OCI-LY3 (cell line): Measurements from ENCODE around the gene CERS3.
"Not testable (repeated sequence)": the region's sequence is repeated elsewhere in the genome, so short reads cannot be mapped to it uniquely, and the experiment has no call there.

Experiments
- H2AFZ ChIP-seq: fragments of 200-600, 300-600 bp; shearing (Covaris generic); 2 replicates; pipeline ENCODE4 v1.6.0; 2014; ENCODE audit warnings: antibody characterized with exemption, low read depth, low read length
- H3K27ac ChIP-seq: fragments of 200-600, 300-600 bp; sonication (generic); 2 replicates; pipeline ENCODE4 v1.5.1; 2014; ENCODE audit warnings: mild to moderate bottlenecking, low read length, moderate library complexity, mixed read lengths
- H3K27me3 ChIP-seq: fragments of 200-600, 300-600 bp; sonication (generic); 2 replicates; pipeline ENCODE4 v1.6.1; 2014; ENCODE audit warnings: low read depth, low read length, mixed read lengths
- H3K36me3 ChIP-seq: fragments of 200-600, 300-600 bp; sonication (generic); replicated peaks from 2 replicates; pipeline ENCODE3; 2014; ENCODE audit warnings: low read depth, low read length, mixed read lengths
- H3K4me1 ChIP-seq: fragments of 300-600, 200-600 bp; sonication (generic); 2 replicates; pipeline ENCODE4 v1.6.1; 2014; ENCODE audit warnings: low read length, mixed read lengths
- H3K4me2 ChIP-seq: fragments of 200-600, 300-600 bp; sonication (generic); 2 replicates; pipeline ENCODE4 v1.6.1; 2014; ENCODE audit warnings: low read length, mixed read lengths
- H3K4me3 ChIP-seq: fragments of 300-600, 200-600 bp; sonication (generic); 2 replicates; pipeline ENCODE4 v1.5.1; 2014; ENCODE audit warnings: antibody characterized with exemption, mild to moderate bottlenecking, low read length, moderate library complexity
- H3K79me2 ChIP-seq: fragments of 300-600, 200-600 bp; shearing (Covaris generic); 2 replicates; pipeline ENCODE4 v1.6.1; 2014; ENCODE audit warnings: mild to moderate bottlenecking, low read length, mixed read lengths
- H3K9ac ChIP-seq: fragments of 300-600, 200-600 bp; shearing (Covaris generic); 2 replicates; pipeline ENCODE4 v1.6.0; 2014; ENCODE audit warnings: mild to moderate bottlenecking, low read length, moderate library complexity
- H3K9me3 ChIP-seq: fragments of 200-600, 300-600 bp; shearing (Covaris generic); 2 replicates; pipeline ENCODE4 v1.6.1; 2014; ENCODE audit warnings: low read length, mixed read lengths; ENCODE audit not compliant: insufficient read depth
- H4K20me1 ChIP-seq: fragments of 200-600, 300-600 bp; sonication (generic); 2 replicates; pipeline ENCODE4 v1.6.1; 2016; ENCODE audit warnings: low read length, mixed read lengths; ENCODE audit not compliant: insufficient read depth
- CTCF ChIP-seq: fragments of 200-600, 300-600 bp; sonication (generic); IDR thresholded peaks from 2 replicates; pipeline ENCODE4 v1.5.1; 2014; ENCODE audit warnings: antibody characterized with exemption, low read length, low read depth
- EZH2phosphoT487 ChIP-seq: fragments of 200-600 bp; shearing (Covaris generic); IDR thresholded peaks from 2 replicates; pipeline ENCODE4 v1.6.1; 2018; ENCODE audit warnings: antibody characterized with exemption, mixed run types, low read depth

The CERS3 gene

GRCh38 chr15:100457201-100457600 is 71.5 kb downstream of the CERS3 start:
- Histone ChIP-seq H3K36me3 (no peaks in the 10 kb centered on the region), H4K20me1 (no peaks in the 10 kb centered on the region), H3K4me2 (no peak overlapping the region), H3K27ac (no peak overlapping the region), H3K79me2 (no peaks in the 10 kb centered on the region), H3K9me3 (no peaks in the 10 kb centered on the region), H3K4me3 (no peak overlapping the region), H3K27me3 (no peaks in the 10 kb centered on the region), H3K9ac (no peak overlapping the region), H3K4me1 (peaks cover 18% of the 10 kb centered on the region), H2AFZ (no peak overlapping the region)
- TF ChIP-seq CTCF = no peak
- TF ChIP-seq EZH2phosphoT487 = no peak

- Histone ChIP-seq H3K4me2 (no peak overlapping the region), H3K36me3 (no peaks in the 10 kb centered on the region)
- TF ChIP-seq EZH2phosphoT487 = no peak
- TF ChIP-seq CTCF = no peak
Observed at GRCh38 chr15:100454148-100454547, 74.6 kb downstream of the CERS3 start.

GRCh38 chr15:100448481-100448880 is 80.3 kb downstream of the CERS3 start:
- Histone ChIP-seq H3K27me3 (no peaks in the 10 kb centered on the region), H3K9ac (no peak overlapping the region), H3K27ac (no peak overlapping the region), H3K4me2 (no peak overlapping the region), H2AFZ (no peak overlapping the region), H3K4me3 (no peak overlapping the region), H3K36me3 (no peaks in the 10 kb centered on the region), H3K79me2 (no peaks in the 10 kb centered on the region), H4K20me1 (no peaks in the 10 kb centered on the region), H3K4me1 (no peaks in the 10 kb centered on the region), H3K9me3 (no peaks in the 10 kb centered on the region)
- no peak for TF ChIP-seq CTCF
- no peak for TF ChIP-seq EZH2phosphoT487

More at GRCh38 chr15:100454148-100454547, 74.6 kb downstream of the CERS3 start:
- Histone ChIP-seq H3K4me3 (no peak overlapping the region), H4K20me1 (no peaks in the 10 kb centered on the region), H3K27me3 (no peaks in the 10 kb centered on the region), H3K79me2 (no peaks in the 10 kb centered on the region), H3K9ac (no peak overlapping the region), H3K4me1 (no peaks in the 10 kb centered on the region), H3K27ac (no peak overlapping the region), H3K9me3 (no peaks in the 10 kb centered on the region), H2AFZ (no peak overlapping the region)

GRCh38 chr15:100441063-100441462 is 87.7 kb downstream of the CERS3 start:
- H3K79me2 ChIP-seq, H3K4me2 ChIP-seq, H3K4me3 ChIP-seq, H2AFZ ChIP-seq, H3K9ac ChIP-seq, H4K20me1 ChIP-seq, H3K4me1 ChIP-seq, H3K36me3 ChIP-seq, H3K27me3 ChIP-seq, H3K27ac ChIP-seq, H3K9me3 ChIP-seq: not testable (repeated sequence)

GRCh38 chr15:100439514-100439913 is 89.2 kb downstream of the CERS3 start:
- H2AFZ ChIP-seq = no peak overlapping the region
- H3K4me3 ChIP-seq = no peak overlapping the region
- no peak overlapping the region for H3K27ac ChIP-seq
- no peak overlapping the region for H3K4me2 ChIP-seq
- no peaks in the 10 kb centered on the region for H3K4me1 ChIP-seq
- TF ChIP-seq CTCF = no peak
- no peak for TF ChIP-seq EZH2phosphoT487
- H3K9ac ChIP-seq = no peak overlapping the region
- no peaks in the 10 kb centered on the region for H4K20me1 ChIP-seq
- H3K9me3 ChIP-seq = no peaks in the 10 kb centered on the region
- H3K27me3 ChIP-seq = no peaks in the 10 kb centered on the region
- H3K79me2 ChIP-seq = no peaks in the 10 kb centered on the region
- no peaks in the 10 kb centered on the region for H3K36me3 ChIP-seq
